ENCODE results near the gene TSC22D1. TPM values are rescaled to one million over a fixed set of nuclear protein-coding genes. Genes with fewer than 3 reads are reported as not detected.
"Not testable (repeated sequence)": the region's sequence is repeated elsewhere in the genome, so short reads cannot be mapped to it uniquely, and the experiment has no call there.

Gene TSC22D1
- total RNA-seq, 4 donors from 2014 or later, result 223 to 389 (median 262) TPM

DNA sequence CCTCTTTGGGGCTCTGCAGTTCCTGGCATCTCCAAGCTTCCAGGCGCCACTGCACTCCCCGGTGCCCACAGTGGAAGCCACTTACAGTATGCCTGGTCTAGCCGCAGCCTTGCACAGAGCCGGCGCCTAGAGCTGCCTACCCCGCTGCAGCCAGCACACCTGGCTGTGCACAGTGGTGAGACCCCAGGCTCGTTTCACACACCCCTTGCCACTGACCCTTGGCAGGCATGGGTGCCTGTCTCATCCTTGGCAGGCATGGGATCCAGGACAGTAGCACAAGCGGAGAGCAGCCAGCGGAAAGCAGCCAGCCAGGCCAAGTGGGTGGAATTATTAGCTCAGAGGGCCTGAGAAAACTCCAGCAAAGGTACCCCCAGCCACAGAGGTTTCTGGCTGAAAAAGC, 116.5 kb downstream of the TSC22D1 start:
- TF ChIP-seq EP300 (IDR thresholded peaks at IDR 0.05) (no peak), POLR2AphosphoS5 (IDR thresholded peaks at IDR 0.05) (no peak), POLR2A (IDR thresholded peaks at IDR 0.05) (no peak)
- TF ChIP-seq, protein P1, sequence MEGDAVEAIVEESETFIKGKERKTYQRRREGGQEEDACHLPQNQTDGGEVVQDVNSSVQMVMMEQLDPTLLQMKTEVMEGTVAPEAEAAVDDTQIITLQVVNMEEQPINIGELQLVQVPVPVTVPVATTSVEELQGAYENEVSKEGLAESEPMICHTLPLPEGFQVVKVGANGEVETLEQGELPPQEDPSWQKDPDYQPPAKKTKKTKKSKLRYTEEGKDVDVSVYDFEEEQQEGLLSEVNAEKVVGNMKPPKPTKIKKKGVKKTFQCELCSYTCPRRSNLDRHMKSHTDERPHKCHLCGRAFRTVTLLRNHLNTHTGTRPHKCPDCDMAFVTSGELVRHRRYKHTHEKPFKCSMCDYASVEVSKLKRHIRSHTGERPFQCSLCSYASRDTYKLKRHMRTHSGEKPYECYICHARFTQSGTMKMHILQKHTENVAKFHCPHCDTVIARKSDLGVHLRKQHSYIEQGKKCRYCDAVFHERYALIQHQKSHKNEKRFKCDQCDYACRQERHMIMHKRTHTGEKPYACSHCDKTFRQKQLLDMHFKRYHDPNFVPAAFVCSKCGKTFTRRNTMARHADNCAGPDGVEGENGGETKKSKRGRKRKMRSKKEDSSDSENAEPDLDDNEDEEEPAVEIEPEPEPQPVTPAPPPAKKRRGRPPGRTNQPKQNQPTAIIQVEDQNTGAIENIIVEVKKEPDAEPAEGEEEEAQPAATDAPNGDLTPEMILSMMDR (IDR thresholded peaks at IDR 0.05), result no peak
- no peaks in the 10 kb centered on the region for H3K27me3 ChIP-seq
- no peak for ATAC-seq

DNA sequence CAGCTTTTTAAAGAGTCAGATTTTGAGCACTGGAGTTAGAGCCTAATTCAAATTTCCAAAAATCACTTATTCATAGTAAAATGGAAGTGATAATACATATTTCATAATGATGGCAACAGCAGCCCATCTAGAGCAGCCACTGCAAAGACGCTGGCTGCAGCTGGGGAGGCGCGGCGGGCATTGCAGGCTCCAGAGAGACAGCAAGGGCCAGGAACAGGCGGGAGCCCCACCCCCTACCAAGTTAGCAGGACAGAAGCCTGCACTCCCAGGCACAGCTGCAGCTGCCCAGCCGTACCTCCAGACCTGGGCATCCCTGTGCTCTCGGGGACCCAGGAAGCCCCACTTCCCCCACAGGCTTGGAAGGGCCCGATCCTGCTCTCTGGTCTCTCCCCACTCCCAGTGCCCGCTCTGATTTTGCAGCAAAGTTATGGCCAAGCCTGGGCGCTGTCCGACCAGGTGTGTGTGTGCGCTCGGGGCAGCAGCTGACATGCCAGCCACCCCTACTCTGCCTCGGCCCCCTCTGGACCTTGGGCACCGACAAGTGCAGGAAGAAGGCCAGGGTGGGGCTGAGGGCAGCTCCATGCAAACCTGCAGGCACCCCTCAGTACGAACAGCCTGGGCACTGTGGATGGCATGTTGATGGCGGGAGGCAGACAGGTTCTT, 117.7 kb downstream of the TSC22D1 start:
- H3K27ac ChIP-seq, result no peak overlapping the region
- 100% methylated on average over 2 of the region's 17 CpGs; no CpG with 5 or more reads in 1 of the 2 donors for WGBS, 2 donors (ENCODE audit: low coverage in 1 of 2)
- TF ChIP-seq POLR2A (IDR thresholded peaks at IDR 0.05) (no peak), POLR2AphosphoS5 (IDR thresholded peaks at IDR 0.05) (no peak), EP300 (IDR thresholded peaks at IDR 0.05) (no peak)
- TF ChIP-seq, protein P1 (IDR thresholded peaks at IDR 0.05), result no peak
- no peak overlapping the region for H3K4me3 ChIP-seq
- peaks cover 4 to 60% (median 9%) of the 10 kb centered on the region in 3 donors for H3K4me1 ChIP-seq
- peaks cover 0 to 8% of the 10 kb centered on the region in 2 donors for H3K36me3 ChIP-seq
- no peak for ATAC-seq
- no peaks in the 10 kb centered on the region for H3K27me3 ChIP-seq
- no peaks in the 10 kb centered on the region for H3K9me3 ChIP-seq

More for the DNA sequence above, 116.5 kb downstream of the TSC22D1 start:
- peaks cover 0 to 8% of the 10 kb centered on the region in 2 donors for H3K36me3 ChIP-seq
- peaks cover 6 to 72% (median 9%) of the 10 kb centered on the region in 3 donors for H3K4me1 ChIP-seq
- WGBS, 2 donors (ENCODE audit: low coverage in 1 of 2), result 67% methylated on average over 3 of the region's 9 CpGs; no CpG with 5 or more reads in 1 of the 2 donors
- H3K27ac ChIP-seq, result no peak overlapping the region
- H3K4me3 ChIP-seq, result no peak overlapping the region
- no peaks in the 10 kb centered on the region for H3K9me3 ChIP-seq

GRCh38 chr13:44456212-44456611, 119.9 kb downstream of the TSC22D1 start:
- not testable (repeated sequence) for H3K9me3 ChIP-seq, H3K36me3 ChIP-seq, H3K27ac ChIP-seq, H3K4me3 ChIP-seq, ATAC-seq, H3K27me3 ChIP-seq
- peaks cover 4 to 50% (median 9%) of the 10 kb centered on the region in 3 donors for H3K4me1 ChIP-seq
- WGBS, 2 donors (ENCODE audit: low coverage in 1 of 2), result 93 to 96% methylated on average over 5 to 11 of the region's 11 CpGs

DNA sequence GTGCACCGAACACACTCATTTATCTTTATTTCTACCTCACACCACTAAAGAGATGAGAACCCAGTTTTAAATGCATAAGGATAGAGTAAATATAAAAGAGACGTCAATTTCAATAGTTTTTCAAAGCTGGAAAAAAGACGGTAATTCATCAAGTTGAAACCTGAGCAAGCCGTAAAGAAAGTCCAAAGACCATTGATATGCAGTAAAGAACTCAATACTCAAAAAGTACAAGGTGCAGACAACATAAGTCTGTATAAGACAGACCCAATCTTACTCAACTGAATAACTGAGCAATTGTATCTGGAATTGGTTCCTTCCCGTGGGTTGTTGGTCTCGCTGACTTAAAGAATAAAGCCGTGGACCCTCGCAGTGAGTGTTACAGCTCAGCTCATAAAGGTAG, 120.4 kb downstream of the TSC22D1 start:
- H3K4me3 ChIP-seq, result no peak overlapping the region
- TF ChIP-seq, protein P1 (IDR thresholded peaks at IDR 0.05), result no peak
- TF ChIP-seq POLR2AphosphoS5 (IDR thresholded peaks at IDR 0.05) (no peak), POLR2A (IDR thresholded peaks at IDR 0.05) (no peak), EP300 (IDR thresholded peaks at IDR 0.05) (no peak)
- no peaks in the 10 kb centered on the region for H3K9me3 ChIP-seq
- 92 to 96% methylated on average over 8 of the region's 8 CpGs for WGBS, 2 donors (ENCODE audit: low coverage in 1 of 2)
- H3K27me3 ChIP-seq, result no peaks in the 10 kb centered on the region
- H3K36me3 ChIP-seq, result peaks cover 0 to 8% of the 10 kb centered on the region in 2 donors
- H3K4me1 ChIP-seq, result peaks cover 4 to 52% (median 9%) of the 10 kb centered on the region in 3 donors
- no peak overlapping the region for H3K27ac ChIP-seq
- no peak for ATAC-seq

DNA sequence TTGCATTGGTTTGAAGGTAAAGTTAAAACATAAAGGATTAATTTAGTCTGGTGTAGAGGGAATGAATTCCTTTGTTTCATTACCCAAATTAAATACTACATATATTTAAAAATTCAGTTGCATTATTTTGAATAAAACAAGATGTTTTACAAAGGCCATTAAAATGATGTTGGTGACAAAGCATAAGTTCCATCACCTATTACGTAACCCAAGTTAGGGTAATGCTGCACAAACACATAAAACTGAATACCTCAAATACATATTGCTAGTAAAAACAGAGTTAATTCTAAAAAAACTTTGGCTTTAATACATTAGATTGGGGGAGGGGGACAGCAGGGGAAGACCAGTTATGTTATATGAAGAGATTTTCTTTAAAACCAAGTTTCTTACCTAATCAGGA, 122.2 kb downstream of the TSC22D1 start:
- 100% methylated on average over 1 of the region's 1 CpG for whole genome bisulfite sequencing, 2 donors (ENCODE audit: low coverage in 1 of 2)
- no peak overlapping the region for H3K27ac ChIP-seq
- H3K9me3 ChIP-seq, result no peaks in the 10 kb centered on the region
- no peaks in the 10 kb centered on the region for H3K27me3 ChIP-seq
- no peaks in the 10 kb centered on the region for H3K36me3 ChIP-seq
- H3K4me1 ChIP-seq, result peaks cover 4 to 38% (median 9%) of the 10 kb centered on the region in 3 donors
- no peak overlapping the region for H3K4me3 ChIP-seq
- ATAC-seq, result no peak
- no peak for TF ChIP-seq POLR2AphosphoS5 (IDR thresholded peaks at IDR 0.05)
- TF ChIP-seq EP300 (IDR thresholded peaks at IDR 0.05), result no peak
- TF ChIP-seq, protein P1 (IDR thresholded peaks at IDR 0.05), result no peak
- TF ChIP-seq POLR2A (IDR thresholded peaks at IDR 0.05), result no peak
